H9 (cell line): ENCODE results near the gene SOX11. TPM values are rescaled to one million over a fixed set of nuclear protein-coding genes. Genes with fewer than 3 reads are reported as not detected.

Experiments
- DNase-seq: peaks from one replicate; pipeline ENCODE4 v3.0.0-alpha.2; 2017
- H2AFZ ChIP-seq: one replicate; pipeline ENCODE4 v1.6.1; 2013; ENCODE audit warnings: mild to moderate bottlenecking, low read length, control low read depth, moderate library complexity
- H2AK5ac ChIP-seq: 2 replicates; pipeline ENCODE4 v1.6.1; 2013; ENCODE audit warnings: low read length, control low read depth, mixed read lengths; ENCODE audit not compliant: insufficient read length
- H2BK120ac ChIP-seq: one replicate; pipeline ENCODE4 v1.6.1; 2013; ENCODE audit warnings: low read depth, mild to moderate bottlenecking, low read length, control low read depth, inconsistent platforms; ENCODE audit not compliant: poor library complexity, severe bottlenecking
- H2BK12ac ChIP-seq: 2 replicates; pipeline ENCODE4 v1.6.1; 2013; ENCODE audit warnings: low read length, control low read depth, mixed read lengths, low read depth; ENCODE audit not compliant: insufficient read length
- H2BK15ac ChIP-seq: 2 replicates; pipeline ENCODE4 v1.6.1; 2013; ENCODE audit warnings: low read depth, low read length, control low read depth
- H2BK20ac ChIP-seq: one replicate; pipeline ENCODE4 v1.6.1; 2013; ENCODE audit warnings: low read depth, mild to moderate bottlenecking, low read length, control low read depth, inconsistent platforms; ENCODE audit not compliant: poor library complexity, severe bottlenecking
- H2BK5ac ChIP-seq: 2 replicates; pipeline ENCODE4 v1.6.1; 2013; ENCODE audit warnings: low read length, control low read depth, mixed read lengths; ENCODE audit not compliant: insufficient read length
- H3K14ac ChIP-seq: 2 replicates; pipeline ENCODE4 v1.6.1; 2013; ENCODE audit warnings: low read length, control low read depth; ENCODE audit not compliant: insufficient read depth
- H3K18ac ChIP-seq: 2 replicates; pipeline ENCODE4 v1.6.1; 2013; ENCODE audit warnings: low read depth, mild to moderate bottlenecking, mixed read lengths, low read length, control low read depth; ENCODE audit not compliant: insufficient read length
- H3K23ac ChIP-seq: 2 replicates; pipeline ENCODE4 v1.6.1; 2013; ENCODE audit warnings: low read length, control low read depth, mixed read lengths, low read depth; ENCODE audit not compliant: insufficient read length
- H3K23me2 ChIP-seq: 2 replicates; pipeline ENCODE4 v1.6.1; 2013; ENCODE audit warnings: low read depth, mild to moderate bottlenecking, mixed read lengths, low read length, control low read depth; ENCODE audit not compliant: insufficient read length, poor library complexity, severe bottlenecking
- H3K27ac ChIP-seq: 2 replicates; pipeline ENCODE4 v1.5.1; 2013; ENCODE audit warnings: low read length, control low read depth, mixed read lengths, low read depth; ENCODE audit not compliant: insufficient read length
- H3K27me3 ChIP-seq: 2 replicates; pipeline ENCODE4 v1.6.1; 2013; ENCODE audit warnings: low read length, control low read depth, inconsistent platforms; ENCODE audit not compliant: insufficient read depth
- H3K4ac ChIP-seq: 2 replicates; pipeline ENCODE4 v1.6.1; 2013; ENCODE audit warnings: low read depth, mild to moderate bottlenecking, control low read depth, inconsistent platforms, low read length, moderate library complexity
- H3K4me1 ChIP-seq: 2 replicates; pipeline ENCODE4 v1.6.1; 2013; ENCODE audit warnings: low read length, control low read depth, inconsistent platforms; ENCODE audit not compliant: insufficient read depth
- H3K4me2 ChIP-seq: 2 replicates; pipeline ENCODE4 v1.6.1; 2013; ENCODE audit warnings: low read length, control low read depth, mixed read lengths; ENCODE audit not compliant: insufficient read length, insufficient read depth
- H3K56ac ChIP-seq: 2 replicates; pipeline ENCODE4 v1.6.1; 2013; ENCODE audit warnings: low read depth, mild to moderate bottlenecking, mixed read lengths, low read length, control low read depth; ENCODE audit not compliant: insufficient read length
- H3K79me1 ChIP-seq: 2 replicates; pipeline ENCODE4 v1.6.1; 2013; ENCODE audit warnings: low read depth, mild to moderate bottlenecking, moderate library complexity, low read length, control low read depth, inconsistent platforms; ENCODE audit not compliant: insufficient read depth, poor library complexity, severe bottlenecking
- H3K79me2 ChIP-seq: 2 replicates; pipeline ENCODE4 v1.6.1; 2013; ENCODE audit warnings: low read length, control low read depth, inconsistent platforms; ENCODE audit not compliant: insufficient read depth
- H3K9ac ChIP-seq: 2 replicates; pipeline ENCODE4 v1.6.1; 2013; ENCODE audit warnings: low read length, control low read depth, mixed read lengths; ENCODE audit not compliant: insufficient read length; ENCODE audit errors: extremely low read depth
- H3K9me3 ChIP-seq: one replicate; pipeline ENCODE4 v1.6.1; 2013; ENCODE audit warnings: low read depth, low read length, inconsistent platforms; ENCODE audit not compliant: control insufficient read depth
- H3T11ph ChIP-seq: one replicate; pipeline ENCODE4 v1.6.1; 2013; ENCODE audit warnings: mild to moderate bottlenecking, low read length, control low read depth, inconsistent platforms
- H4K20me1 ChIP-seq: one replicate; pipeline ENCODE4 v1.6.1; 2013; ENCODE audit not compliant: control insufficient read depth, insufficient read length, insufficient read depth
- H4K5ac ChIP-seq: 2 replicates; pipeline ENCODE4 v1.6.1; 2013; ENCODE audit warnings: low read depth, mild to moderate bottlenecking, mixed read lengths, low read length, control low read depth; ENCODE audit not compliant: insufficient read length
- H4K8ac ChIP-seq: replicated peaks from 2 replicates; pipeline ENCODE4 v1.6.1; 2013; ENCODE audit warnings: low read length, control low read depth, mixed read lengths, low read depth; ENCODE audit not compliant: insufficient read length
- H4K91ac ChIP-seq: 2 replicates; pipeline ENCODE4 v1.6.1; 2013; ENCODE audit warnings: low read depth, mild to moderate bottlenecking, moderate library complexity, mixed read lengths, low read length, control low read depth; ENCODE audit not compliant: insufficient read length
- H3K27ac Mint-ChIP-seq, 3 experiments: 2 replicates in 2 of 3; 3 replicates in 1 of 3; pipeline ENCODE4 v1.8.0; 2020 to 2021; ENCODE audit warnings: mixed read lengths in 3 of 3, mild to moderate bottlenecking in 1 of 3, moderate library complexity in 1 of 3
- H3K27me3 Mint-ChIP-seq: 2 replicates; pipeline ENCODE4 v1.8.0; 2021; ENCODE audit warnings: low read depth, mild to moderate bottlenecking, moderate library complexity, mixed read lengths
- H3K36me3 Mint-ChIP-seq, 3 experiments: 2 replicates in 2 of 3; 3 replicates in 1 of 3; pipeline ENCODE4 v1.8.0; 2020 to 2021; ENCODE audit warnings: low read depth in 3 of 3, mixed read lengths in 3 of 3; ENCODE audit not compliant: insufficient read depth in 1 of 3
- H3K4me1 Mint-ChIP-seq, 2 experiments: 2 replicates each; pipeline ENCODE4 v1.8.0; 2020; ENCODE audit warnings: mixed read lengths in 2 of 2
- H3K4me3 Mint-ChIP-seq, 2 experiments: 2 replicates in 1 of 2; 3 replicates in 1 of 2; pipeline ENCODE4 v1.8.0; 2020 to 2021; ENCODE audit warnings: mild to moderate bottlenecking in 2 of 2, mixed read lengths in 2 of 2, moderate library complexity in 1 of 2
- H3K9me3 Mint-ChIP-seq, 2 experiments: 2 replicates in 1 of 2; 3 replicates in 1 of 2; pipeline ENCODE4 v1.8.0; 2020; ENCODE audit warnings: mild to moderate bottlenecking in 2 of 2, mixed read lengths in 2 of 2, moderate library complexity in 1 of 2
- CTCF ChIP-seq: fragments of 200-600 bp; sonication (generic); conservative IDR thresholded peaks from 3 replicates; pipeline ENCODE4 v1.8.0; 2021; ENCODE audit warnings: antibody characterized with exemption, mild to moderate bottlenecking
- WGBS: extraction: QIAGEN DNeasy Blood & Tissue Kit; methylation state at CpG from one replicate; pipeline ENCODE4 v1.1.7; 2013; ENCODE audit warnings: missing lambda C conversion rate, low lambda C conversion rate, mixed read lengths; ENCODE audit not compliant: insufficient read length; ENCODE audit errors: extremely low coverage; 5-methylcytosine and 5-hydroxymethylcytosine counted together
- total RNA-seq: library from RNA; stranded (reverse); gene quantifications from 2 replicates; pipeline ENCODE4 v1.2.1, GENCODE V29; 2021

Gene SOX11
- total RNA-seq, 1 experiment from 2014 or later: 43.8 TPM

- no peaks in the 10 kb centered on the region for H3K9me3 ChIP-seq
- no peak overlapping the region for H2BK120ac ChIP-seq
- no peak overlapping the region for H2AK5ac ChIP-seq
- no peak overlapping the region for H3K27ac ChIP-seq
- no peaks in the 10 kb centered on the region for H4K20me1 ChIP-seq
- no peak overlapping the region for H2AFZ ChIP-seq
- H3K14ac ChIP-seq: no peak overlapping the region
- H3T11ph ChIP-seq: no peak overlapping the region
- H4K91ac ChIP-seq: no peak overlapping the region
- H2BK20ac ChIP-seq: no peak overlapping the region
- no peak overlapping the region for H2BK15ac ChIP-seq
- H3K23ac ChIP-seq: no peak overlapping the region
- H2BK5ac ChIP-seq: no peak overlapping the region
- WGBS: no CpG with 5 or more reads among the region's 6 CpGs
- no peak overlapping the region for H3K4me2 ChIP-seq
- H3K9ac ChIP-seq: no peak overlapping the region
- no peak overlapping the region for H4K5ac ChIP-seq
- no peaks in the 10 kb centered on the region for H3K27me3 ChIP-seq
- H3K18ac ChIP-seq: no peak overlapping the region
- no peak overlapping the region for H3K56ac ChIP-seq
- no peaks in the 10 kb centered on the region for H3K23me2 ChIP-seq
- H3K79me1 ChIP-seq: no peaks in the 10 kb centered on the region
- peaks cover 1% of the 10 kb centered on the region; the same call in 1 of the 2 replicates for H3K27me3 Mint-ChIP-seq
- H3K4ac ChIP-seq: no peak overlapping the region
- H3K9me3 Mint-ChIP-seq: peaks cover 0 to 9% of the 10 kb centered on the region in 2 experiments; a peak in 1 of 5 replicates
- H2BK12ac ChIP-seq: no peak overlapping the region
- peak overlapping the region in 1 of 3 experiments; percentile 65; a peak in 1 of 7 replicates for H3K27ac Mint-ChIP-seq
- H3K79me2 ChIP-seq: no peaks in the 10 kb centered on the region
- no peak for DNase-seq
- peaks cover 0 to 14% (median 2%) of the 10 kb centered on the region in 3 experiments; a peak in 4 of 7 replicates for H3K36me3 Mint-ChIP-seq
- H4K8ac ChIP-seq: no peak overlapping the region
- peaks cover 21 to 23% of the 10 kb centered on the region in 2 experiments for H3K4me1 Mint-ChIP-seq
- 0 out of 2 replicates have a peak, but pooled peaks cover under 1% of the 10 kb centered on the region for H3K4me1 ChIP-seq
- no peak overlapping the region for H3K4me3 Mint-ChIP-seq
- TF ChIP-seq CTCF: 0 out of 3 replicates have a peak, but pooled peaks have one; percentile 17
Observed at GRCh38 chr2:5735521-5735861, 43.3 kb downstream of the SOX11 start.
